Heart right ventricle (tissue), 16 donors: ENCODE data around the gene HDAC11. TPM values are rescaled to one million over a fixed set of nuclear protein-coding genes. Genes with fewer than 3 reads are reported as not detected.
"Not testable (repeated sequence)": the region's sequence is repeated elsewhere in the genome, so short reads cannot be mapped to it uniquely, and the experiment has no call there.

Source experiments
- ATAC-seq, 8 donors: fragments of 200-7000 bp; cut with Tn5 transposase; one replicate each; pipeline ENCODE4 v1.9.1; 2020; ENCODE audit warnings: mild to moderate bottlenecking in 8 of 8, moderate library complexity in 8 of 8, moderate number of reproducible peaks in 1 of 8
- DNase-seq, 2 donors: peaks; one replicate each; pipeline ENCODE4 v3.0.0-alpha.2; 2020
- H3K27ac ChIP-seq, 10 donors: fragments of 200-600 bp; sonication (generic) in 2 of 10; one replicate each; pipeline versions ENCODE4 v1.5.0 to v1.8.0; 2020 to 2022; ENCODE audit warnings: mild to moderate bottlenecking in 3 of 10
- H3K27me3 ChIP-seq, 7 donors: fragments of 200-600 bp; one replicate each; pipeline ENCODE4 v1.8.0; 2021 to 2022; ENCODE audit warnings: mild to moderate bottlenecking in 2 of 7
- H3K36me3 ChIP-seq, 9 donors: fragments of 200-600 bp; sonication (generic) in 1 of 9; one replicate each; pipeline versions ENCODE4 v1.5.0 to v1.8.0; 2020 to 2022; ENCODE audit warnings: mild to moderate bottlenecking in 2 of 9
- H3K4me1 ChIP-seq, 9 donors: fragments of 200-600 bp; sonication (generic) in 1 of 9; one replicate each; pipeline versions ENCODE4 v1.5.0 to v1.8.0; 2020 to 2022; ENCODE audit warnings: mild to moderate bottlenecking in 4 of 9
- H3K4me3 ChIP-seq, 10 donors: fragments of 200-600 bp; sonication (generic) in 2 of 10; one replicate each; pipeline versions ENCODE4 v1.5.0 to v1.8.0; 2020 to 2022; ENCODE audit warnings: mild to moderate bottlenecking in 7 of 10, moderate library complexity in 2 of 10
- H3K9me3 ChIP-seq, 11 donors: fragments of 200-600 bp in 10 of 11; sonication (generic) in 2 of 11; one replicate each; pipeline versions ENCODE4 v1.5.0 to v1.8.0; 2013 to 2022; ENCODE audit warnings: mild to moderate bottlenecking in 2 of 11, control low read depth in 1 of 11, moderate library complexity in 1 of 11
- WGBS, 2 donors: extraction: QIAGEN DNeasy Blood & Tissue Kit; methylation state at CpG; one replicate each; pipeline ENCODE4 v1.1.7; 2013; ENCODE audit warnings: inconsistent platforms in 1 of 2; 5-methylcytosine and 5-hydroxymethylcytosine counted together
- intact Hi-C, 10 donors: fragments of 100-400 bp; cut with DNase I; formaldehyde crosslinking; loops; one replicate each; pipeline versions ENCODE4 v1.11.1 to v1.14.2; 2022
- polyA plus RNA-seq, 2 donors: library from polyadenylated mRNA; stranded (reverse); fragments of 200-250 nt; gene quantifications; one replicate each; pipeline ENCODE4 v1.2.3, GENCODE V29; 2013
- total RNA-seq, 10 donors: library from RNA; stranded (reverse); fragmentation: NEBNext Ultra II Directional in 3 of 10; extraction: Animal tissue kit (Norgen Biotek cat#: 25700) in 3 of 10; gene quantifications; one replicate each; pipeline versions ENCODE4 v1.2.1 to v1.2.4, GENCODE V29; 2021 to 2023
- TF ChIP-seq, protein P1 (sequence below), 9 donors: fragments of 200-600 bp; sonication (generic) in 2 of 9; IDR thresholded peaks; one replicate each; pipeline versions ENCODE4 v1.5.0 to v1.8.0; 2021 to 2022; ENCODE audit warnings: antibody characterized with exemption in 9 of 9, mild to moderate bottlenecking in 5 of 9, moderate library complexity in 1 of 9
- donor health status: Arrhythmogenic right ventricular cardiomyopathy.
- donor health status: ischemic (EF 13 %, LVEDD 7.1; RV severe dilation, severe dysfunction).
- donor health status: healthy with polysubstance abuse.
- donor health status: DM: no; HTN: yes; CAD: no.
- donor health status: DM: no; HTN: no; CAD: no.
- donor health status: ischemic (EF 25% LVEDD 6.9; RV normal size, moderate dysfunction).
- donor health status: ischemic (EF 25% LVEDD 5.7; RV mildly dilated, moderate dysfunction).
- donor health status: healthy.
- donor health status: DM: yes; HTN: yes; CAD: no.
- donor health status: Ischemic cardiomyopathy.
- donor health status: ischemic (EF 35%, LVEDD 5.7; RV mildly dilated, moderate dysfunction).
- donor health status: nonischemic (EF 11% LVEDD 7.7; RV severe dilation, severe dysfunction).
- donor health status: DM: yes; HTN: yes; CAD: no.
- donor health status: PGD.
- donor health status: ischemic (EF 29% LVEDD 5.4; RV normal size, mild dysfunction).
- donor health status: nonischemic (EF 23%, LVEDD 6.1; RV moderate dilation, normal function).

HDAC11 gene
- total and polyA plus RNA-seq, 12 donors: 15.9 to 46.0 (median 33.3) TPM

- Histone ChIP-seq H3K4me3 (no peak overlapping the region), H3K27me3 (no peaks in the 10 kb centered on the region), H3K4me1 (peaks cover 10 to 42% (median 32%) of the 10 kb centered on the region in 9 donors), H3K36me3 (peaks cover 0 to 18% (median 0%) of the 10 kb centered on the region in 9 donors), H3K9me3 (no peaks in the 10 kb centered on the region), H3K27ac (no peak overlapping the region)
- TF ChIP-seq, protein P1, sequence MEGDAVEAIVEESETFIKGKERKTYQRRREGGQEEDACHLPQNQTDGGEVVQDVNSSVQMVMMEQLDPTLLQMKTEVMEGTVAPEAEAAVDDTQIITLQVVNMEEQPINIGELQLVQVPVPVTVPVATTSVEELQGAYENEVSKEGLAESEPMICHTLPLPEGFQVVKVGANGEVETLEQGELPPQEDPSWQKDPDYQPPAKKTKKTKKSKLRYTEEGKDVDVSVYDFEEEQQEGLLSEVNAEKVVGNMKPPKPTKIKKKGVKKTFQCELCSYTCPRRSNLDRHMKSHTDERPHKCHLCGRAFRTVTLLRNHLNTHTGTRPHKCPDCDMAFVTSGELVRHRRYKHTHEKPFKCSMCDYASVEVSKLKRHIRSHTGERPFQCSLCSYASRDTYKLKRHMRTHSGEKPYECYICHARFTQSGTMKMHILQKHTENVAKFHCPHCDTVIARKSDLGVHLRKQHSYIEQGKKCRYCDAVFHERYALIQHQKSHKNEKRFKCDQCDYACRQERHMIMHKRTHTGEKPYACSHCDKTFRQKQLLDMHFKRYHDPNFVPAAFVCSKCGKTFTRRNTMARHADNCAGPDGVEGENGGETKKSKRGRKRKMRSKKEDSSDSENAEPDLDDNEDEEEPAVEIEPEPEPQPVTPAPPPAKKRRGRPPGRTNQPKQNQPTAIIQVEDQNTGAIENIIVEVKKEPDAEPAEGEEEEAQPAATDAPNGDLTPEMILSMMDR (IDR thresholded peaks at IDR 0.05): no peak
- intact Hi-C loops: no loop called here
- ATAC-seq: no peak
- 88 to 90% methylated on average over 7 of the region's 7 CpGs for WGBS, 2 donors
- no peak for DNase-seq
Observed at GRCh38 chr3:13483286-13483685, 3.2 kb downstream of the HDAC11 start.

- 91 to 92% methylated on average over 21 of the region's 21 CpGs for WGBS, 2 donors
- Histone ChIP-seq H3K4me1 (peaks cover 10 to 38% (median 27%) of the 10 kb centered on the region in 9 donors), H3K4me3 (no peak overlapping the region), H3K27me3 (no peaks in the 10 kb centered on the region), H3K27ac (peak overlapping the region in 9 of 10 donors; percentile 40 to 87 (median 74)), H3K9me3 (peaks cover 0 to 4% (median 0%) of the 10 kb centered on the region in 11 donors), H3K36me3 (peaks cover 0 to 27% (median 0%) of the 10 kb centered on the region in 9 donors)
- intact Hi-C loops: no loop called here
- TF ChIP-seq, protein P1 (IDR thresholded peaks at IDR 0.05): no peak
- DNase-seq (no peak), ATAC-seq (no peak)
Observed at GRCh38 chr3:13483988-13484695, 4.0 kb downstream of the HDAC11 start.

DNA sequence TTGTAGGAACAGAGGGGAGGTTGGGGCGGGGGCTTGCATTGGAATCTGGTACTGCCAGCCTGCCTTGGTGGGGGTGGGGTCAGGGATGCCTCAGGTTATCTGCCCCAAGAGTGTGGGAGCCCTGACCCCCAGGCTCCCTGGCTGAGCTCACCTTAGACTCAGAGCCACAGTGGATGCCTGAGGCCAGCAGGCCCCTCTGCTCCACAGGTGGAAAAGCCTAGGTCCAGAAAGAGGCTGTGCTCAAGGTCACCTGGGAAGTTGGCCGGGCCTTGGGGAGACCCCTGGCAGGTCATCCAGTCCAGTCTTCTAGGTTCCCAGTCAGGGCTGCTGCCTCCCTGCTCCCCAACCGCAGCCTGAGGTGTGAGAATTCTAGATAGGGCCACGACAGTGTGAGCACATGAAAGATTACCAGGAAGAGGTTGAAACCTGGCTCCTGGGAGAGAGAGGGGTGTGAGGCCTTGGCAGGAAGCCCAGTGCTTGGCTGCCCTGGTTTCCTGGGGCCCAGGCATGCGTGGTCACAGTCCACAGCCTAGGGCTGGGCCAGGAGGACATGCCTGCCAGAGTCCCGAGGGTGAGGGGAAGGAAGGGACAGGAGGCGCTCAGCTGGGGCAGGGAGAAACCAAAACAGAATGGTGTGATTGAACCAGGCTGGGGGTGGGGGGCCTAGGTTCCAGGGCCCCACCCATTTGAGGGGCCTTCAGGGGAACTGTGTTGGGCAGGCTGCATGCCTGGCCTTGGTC, 4.9 kb downstream of the HDAC11 start:
- intact Hi-C loops: no loop called here
- peaks cover 10 to 36% (median 25%) of the 10 kb centered on the region in 9 donors for H3K4me1 ChIP-seq
- peak; percentile 75 to 96 (median 91) for ATAC-seq
- H3K27me3 ChIP-seq: no peaks in the 10 kb centered on the region
- 28 to 35% methylated on average over 7 of the region's 7 CpGs for WGBS, 2 donors
- no peak overlapping the region for H3K4me3 ChIP-seq
- peaks cover 0 to 30% (median 0%) of the 10 kb centered on the region in 9 donors for H3K36me3 ChIP-seq
- DNase-seq: peak; percentile 83 to 86
- peaks cover 0 to 12% (median 0%) of the 10 kb centered on the region in 11 donors for H3K9me3 ChIP-seq
- TF ChIP-seq, protein P1 (IDR thresholded peaks at IDR 0.05): no peak
- H3K27ac ChIP-seq: peak overlapping the region in 9 of 10 donors; percentile 40 to 87 (median 74)

DNA sequence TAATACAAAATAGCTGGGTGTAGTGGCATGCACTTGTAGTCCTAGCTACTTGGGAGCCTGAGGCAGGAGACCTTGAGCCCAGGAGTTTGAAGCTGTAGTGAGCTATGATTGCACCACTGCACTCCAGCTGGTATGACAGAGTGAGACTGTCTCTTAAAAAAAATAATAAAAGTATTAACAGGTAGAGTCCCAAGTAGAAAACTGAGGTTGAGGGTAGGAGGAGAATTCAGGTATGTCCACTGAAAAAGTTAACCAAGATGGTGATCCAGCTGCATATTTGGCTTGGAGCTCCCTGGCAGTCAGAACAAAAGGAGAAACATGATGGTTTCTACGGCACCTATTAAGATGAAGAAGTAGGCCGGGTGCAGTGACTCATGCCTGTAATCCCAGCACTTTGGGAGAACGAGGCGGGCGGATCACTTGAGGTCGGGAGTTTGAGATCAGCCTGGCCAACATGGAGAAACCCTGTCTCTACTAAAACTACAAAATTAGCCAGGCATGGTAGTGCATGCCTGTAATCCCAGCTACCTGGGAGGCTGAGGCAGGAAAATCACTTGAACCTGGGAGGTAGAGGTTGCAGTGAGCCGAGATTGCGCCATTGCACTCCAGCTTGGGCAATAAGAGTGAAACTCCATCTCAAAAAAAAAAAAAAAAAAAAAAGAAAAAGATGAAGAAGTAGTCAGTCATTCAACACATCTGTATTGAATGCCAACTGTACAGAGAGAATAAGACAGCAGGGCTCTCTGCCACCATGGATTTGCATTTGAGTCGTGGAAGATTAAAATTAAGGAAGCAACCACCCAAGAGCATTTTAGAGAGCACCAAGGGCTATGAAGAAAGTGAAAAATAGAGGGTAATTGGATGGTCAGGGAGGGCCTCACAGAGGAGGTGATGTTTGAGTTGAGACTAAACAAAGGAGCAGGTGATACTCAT, 5.8 kb downstream of the HDAC11 start:
- Histone ChIP-seq H3K36me3 (peaks cover 0 to 31% (median 0%) of the 10 kb centered on the region in 9 donors), H3K4me1 (peaks cover 10 to 31% (median 20%) of the 10 kb centered on the region in 9 donors), H3K27ac (peak overlapping the region in 9 of 10 donors; percentile 40 to 87 (median 74)), H3K9me3 (peaks cover 0 to 19% (median 0%) of the 10 kb centered on the region in 11 donors)
- intact Hi-C loops, H3K4me3 ChIP-seq, H3K27me3 ChIP-seq, DNase-seq: not testable (repeated sequence)
- peak in 1 of 8 donors; percentile 12 for ATAC-seq
- 80 to 81% methylated on average over 9 of the region's 9 CpGs for WGBS, 2 donors
